GM12878 (cell line): Measurements from ENCODE around the gene RHOT1. TPM values are rescaled to one million over a fixed set of nuclear protein-coding genes. Genes with fewer than 3 reads are reported as not detected.

Experiments used
- ATAC-seq: fragments of 200-7000 bp; cut with Tn5 transposase; 3 replicates; pipeline ENCODE4 v1.9.1; 2020; ENCODE audit warnings: mild to moderate bottlenecking, moderate library complexity
- BruUV-seq: library from RNA; stranded (reverse); fragments of 400-500 nt; replicated peaks from 2 replicates; lab custom pipeline; 2021; lab: Mats Ljungman, UMichigan
- CTCF ChIA-PET: fragments of 300-600 bp; sonication (Branson Sonifier 250); formaldehyde crosslinking; extraction: SDS; loops from one replicate; lab custom pipeline; 2021; ENCODE audit warnings: inconsistent platforms; lab: Yijun Ruan, JAX
- POLR2A ChIA-PET: fragments of 350-600 bp; formaldehyde crosslinking; extraction: SDS; loops from one replicate; lab custom pipeline; 2021; ENCODE audit warnings: inconsistent platforms; lab: Charles Lee
- RAD21 ChIA-PET: fragments of 300-600 bp; sonication (Branson Sonifier 250); formaldehyde crosslinking; loops from one replicate; lab custom pipeline; 2023; ENCODE audit warnings: antibody characterized with exemption; ENCODE audit not compliant: unreplicated experiment; lab: Charles Lee
- SMC1A ChIA-PET: fragments of 300-600 bp; sonication (Branson Sonifier 250); formaldehyde crosslinking; loops from one replicate; lab custom pipeline; 2023; ENCODE audit not compliant: unreplicated experiment, uncharacterized antibody; lab: Charles Lee
- DNase-seq: peaks from one replicate; pipeline ENCODE4 v3.0.0-alpha.2; 2011; ENCODE audit warnings: low read depth, low spot score
- FAIRE-seq: peaks from 3 replicates; lab custom pipeline; 2011; peaks lifted over from hg19 to GRCh38; lab: Jason Lieb, UNC
- H2AFZ ChIP-seq: 2 replicates; pipeline ENCODE4 v1.6.0; 2011; ENCODE audit warnings: low read depth, low read length, control low read depth; ENCODE audit not compliant: control insufficient read depth
- H3K27ac ChIP-seq: 2 replicates; pipeline ENCODE4 v1.5.1; 2011; ENCODE audit warnings: control low read depth; ENCODE audit not compliant: control insufficient read depth, insufficient read depth
- H3K27me3 ChIP-seq, 2 experiments: replicated peaks in 1 of 2; 2 replicates each; pipeline versions ENCODE4 v1.6.0 to v1.6.1; 2011; ENCODE audit warnings: low read length in 1 of 2; ENCODE audit not compliant: control insufficient read depth in 2 of 2, insufficient read depth in 2 of 2
- H3K36me3 ChIP-seq, 2 experiments: 2 replicates each; pipeline ENCODE4 v1.5.1; 2011; ENCODE audit warnings: low read length in 1 of 2; ENCODE audit not compliant: control insufficient read depth in 2 of 2, insufficient read depth in 2 of 2
- H3K4me1 ChIP-seq: 2 replicates; pipeline ENCODE4 v1.6.1; 2011; ENCODE audit warnings: mild to moderate bottlenecking, low read length, moderate library complexity, mixed read lengths; ENCODE audit not compliant: control insufficient read depth, insufficient read depth
- H3K4me2 ChIP-seq: 2 replicates; pipeline ENCODE4 v1.6.0; 2011; ENCODE audit warnings: control low read depth; ENCODE audit not compliant: control insufficient read depth, insufficient read depth
- H3K4me3 ChIP-seq: fragments of 200-600 bp; sonication (generic); 2 replicates; pipeline ENCODE4 v1.5.1; 2016
- H3K79me2 ChIP-seq: 2 replicates; pipeline ENCODE4 v1.6.0; 2011; ENCODE audit warnings: low read length; ENCODE audit not compliant: control insufficient read depth, insufficient read depth
- H3K9ac ChIP-seq: 2 replicates; pipeline ENCODE4 v1.8.0; 2011; ENCODE audit warnings: low read length, control low read depth, mixed read lengths; ENCODE audit not compliant: control insufficient read depth, insufficient read depth
- H3K9me3 ChIP-seq: replicated peaks from 3 replicates; pipeline ENCODE4 v1.5.1; 2011; ENCODE audit warnings: mild to moderate bottlenecking, low read length; ENCODE audit not compliant: control insufficient read depth, insufficient read depth
- H4K20me1 ChIP-seq: 2 replicates; pipeline ENCODE4 v1.6.0; 2011; ENCODE audit not compliant: control insufficient read depth, insufficient read depth
- EZH2 ChIP-seq: IDR thresholded peaks from 2 replicates; pipeline ENCODE4 v1.6.1; 2012; ENCODE audit warnings: low read depth, mild to moderate bottlenecking, control low read depth, inconsistent platforms, low read length, borderline replicate concordance; ENCODE audit not compliant: control insufficient read depth
- GATAD2B ChIP-seq: fragments of 450-650 bp; conservative IDR thresholded peaks from 2 replicates; pipeline ENCODE4 v1.6.1; 2017; ENCODE audit warnings: low read depth, mild to moderate bottlenecking, moderate library complexity
- LARP7 ChIP-seq: fragments of 450-650 bp; IDR thresholded peaks from 2 replicates; pipeline ENCODE4 v1.6.1; 2017; ENCODE audit warnings: mild to moderate bottlenecking
- MEF2A ChIP-seq: IDR thresholded peaks from 2 replicates; pipeline ENCODE4 v1.6.1; 2011; ENCODE audit warnings: low read depth, mild to moderate bottlenecking, low read length, moderate library complexity; ENCODE audit not compliant: insufficient read depth
- WGBS: methylation state at CpG from one replicate; pipeline ENCODE4 v1.1.6; 2016; ENCODE audit warnings: low lambda C conversion rate; ENCODE audit not compliant: insufficient replicate concordance, insufficient coverage; ENCODE audit errors: missing lambda C conversion rate; 5-methylcytosine and 5-hydroxymethylcytosine counted together
- in situ Hi-C: fragments of 300-500 bp; cut with MboI; formaldehyde crosslinking; loops from 9 replicates; pipeline ENCODE4 v1.14.3; 2018; ENCODE audit warnings: mixed read lengths
- intact Hi-C: fragments of 100-400 bp; cut with micrococcal nuclease; formaldehyde crosslinking; loops from one replicate; pipeline ENCODE4 v1.14.2; 2022; ENCODE audit not compliant: unreplicated experiment
- polyA plus RNA-seq, 11 experiments: library from polyadenylated mRNA; depleted of rRNA in 4 of 11; unstranded in 6 of 11; stranded (reverse) in 5 of 11; fragments of >200 nt; fragmentation: Nextera tagmentation in 4 of 11; fragmentation: Illumina TruSeq in 1 of 11; extraction: Ambion mirVana in 4 of 11; extraction: Trizol in 1 of 11; gene quantifications; 1 replicate in 1 of 11; 2 replicates in 10 of 11; pipeline versions ENCODE4 v1.2.1 to v1.2.3, GENCODE V29; 2011 to 2016; ENCODE audit warnings: inconsistent platforms in 2 of 11, missing spikeins in 2 of 11, low read depth in 1 of 11
- total RNA-seq, 4 experiments: library from RNA; depleted of rRNA in 3 of 4; stranded (reverse); fragments of >200 nt in 3 of 4; fragmentation: Illumina TruSeq in 1 of 4; extraction: Trizol in 1 of 4; gene quantifications; 2 replicates each; pipeline versions ENCODE4 v1.2.1 to v1.2.3, GENCODE V29; 2013 to 2021

Gene RHOT1
- total and polyA plus RNA-seq, 10 of the 15 experiments (the other 5 are each of a cell fraction or from before 2014, with no cell fraction given), result 13.3 to 68.2 (median 22.8) TPM

- DNase-seq, result no peak
- in situ Hi-C loops, result no loop called here
These were observed 123.1 kb downstream of the RHOT1 start, which contains the start of gene RHBDL3 for GRCh38 chr17:32265192-32265923. TSS of gene RHBDL3 (plus strand) at chr17:32265832. CDS start at chr17:32266190, 358 bp downstream.

GRCh38 chr17:32266051-32266388 is 123.7 kb downstream of the RHOT1 start:
- no peaks in the 10 kb centered on the region for H4K20me1 ChIP-seq
- H3K4me1 ChIP-seq, result peaks cover 4% of the 10 kb centered on the region; the same call in 1 of the 2 replicates
- ATAC-seq (no peak), FAIRE-seq (no peak), DNase-seq (no peak)
- no peak for TF ChIP-seq LARP7
- TF ChIP-seq GATAD2B, result peak; percentile 34; the same call in 1 of the 2 replicates
- ChIA-PET RAD21 (no interaction called here), POLR2A (no interaction called here), CTCF (no interaction called here), SMC1A (interaction anchor here (1.1 kb wide), 1 partner anchor 10 kb away, joined by 4 read pairs; no protein-coding TSS in a partner anchor)
- H3K4me3 ChIP-seq, result peak overlapping the region; percentile 46; the same call in 1 of the 2 replicates
- 2% methylated on average over 17 of the region's 55 CpGs for WGBS
- BruUV-seq, result no TSS peak
- H3K9ac ChIP-seq, result no peak overlapping the region
- no peaks in the 10 kb centered on the region for H3K79me2 ChIP-seq
- intact Hi-C loops (no loop called here), in situ Hi-C loops (no loop called here)
- no peaks in the 10 kb centered on the region for H3K36me3 ChIP-seq
- peak overlapping the region; percentile 83 for H3K4me2 ChIP-seq
- H2AFZ ChIP-seq, result no peak overlapping the region
- no peak overlapping the region for H3K27ac ChIP-seq
- peaks cover 13 to 25% of the 10 kb centered on the region in 2 experiments for H3K27me3 ChIP-seq
- H3K9me3 ChIP-seq, result no peaks in the 10 kb centered on the region

More at GRCh38 chr17:32265192-32265923, 123.1 kb downstream of the RHOT1 start, which contains the start of gene RHBDL3:
- H3K36me3 ChIP-seq, result no peaks in the 10 kb centered on the region
- no peaks in the 10 kb centered on the region for H4K20me1 ChIP-seq
- no peaks in the 10 kb centered on the region for H3K9me3 ChIP-seq
- POLR2A ChIA-PET, result no interaction called here
- no peaks in the 10 kb centered on the region for H3K79me2 ChIP-seq
- H3K4me2 ChIP-seq, result peak within 1 kb of the TSS; percentile 83
- no peak within 1 kb of the TSS for H3K27ac ChIP-seq
- no TSS peak for BruUV-seq
- FAIRE-seq (no peak), ATAC-seq (peak; percentile 32)
- H3K4me3 ChIP-seq, result peak within 1 kb of the TSS; percentile 46; the same call in 1 of the 2 replicates
- TF ChIP-seq MEF2A (no peak), EZH2 (0 out of 2 replicates have a peak, but pooled peaks have one; percentile 91)
- no peak within 1 kb of the TSS for H2AFZ ChIP-seq
- RAD21 ChIA-PET, result no interaction called here
- H3K9ac ChIP-seq, result 0 out of 2 replicates have a peak within 1 kb of the TSS, but pooled peaks have one; percentile 25
- SMC1A ChIA-PET, result no interaction called here
- H3K27me3 ChIP-seq, result peaks cover 13 to 25% of the 10 kb centered on the region in 2 experiments
- intact Hi-C loops, result no loop called here
- peaks cover 4% of the 10 kb centered on the region; the same call in 1 of the 2 replicates for H3K4me1 ChIP-seq
- CTCF ChIA-PET, result no interaction called here
- 15% methylated on average over 20 of the region's 68 CpGs for WGBS
